GM12875 (cell line): ENCODE data around the gene C1orf53.
A peak's percentile ranks its signal among the peaks of the same experiment; 100 is the strongest.

Experiments
- H3K4me3 ChIP-seq: one replicate; pipeline ENCODE4 v1.5.1; 2011; ENCODE audit warnings: low read depth, low read length, control low read depth
- CTCF ChIP-seq: IDR thresholded peaks from 2 replicates; pipeline ENCODE4 v1.5.1; 2011; ENCODE audit warnings: low read depth, mild to moderate bottlenecking, control low read depth, inconsistent platforms, low read length, moderate library complexity, borderline replicate concordance; ENCODE audit not compliant: insufficient read depth

Gene C1orf53

GRCh38 chr1:197913495-197914276, 11.3 kb downstream of the C1orf53 start:
- TF ChIP-seq CTCF, result no peak
- H3K4me3 ChIP-seq, result no peak overlapping the region

GRCh38 chr1:197914510-197914909, 12.1 kb downstream of the C1orf53 start:
- no peak for TF ChIP-seq CTCF
- H3K4me3 ChIP-seq, result no peak overlapping the region

- TF ChIP-seq CTCF, result no peak
- H3K4me3 ChIP-seq, result no peak overlapping the region
Observed at GRCh38 chr1:197915260-197915861, 12.9 kb downstream of the C1orf53 start.

GRCh38 chr1:197915862-197916499, 13.6 kb downstream of the C1orf53 start:
- TF ChIP-seq CTCF, result 0 out of 2 replicates have a peak, but pooled peaks have one; percentile 19
- H3K4me3 ChIP-seq, result peak overlapping the region; percentile 8

GRCh38 chr1:197916500-197916983, 14.1 kb downstream of the C1orf53 start:
- TF ChIP-seq CTCF, result no peak
- H3K4me3 ChIP-seq, result peak overlapping the region; percentile 8

GRCh38 chr1:197917805-197918651, 15.6 kb downstream of the C1orf53 start:
- TF ChIP-seq CTCF, result no peak
- no peak overlapping the region for H3K4me3 ChIP-seq
